Fibroblast of villous mesenchyme (primary cell): ENCODE data around the gene SLC4A7. TPM values are rescaled to one million over a fixed set of nuclear protein-coding genes. Genes with fewer than 3 reads are reported as not detected.
A peak's percentile ranks its signal among the peaks of the same experiment; 100 is the strongest.

ENCODE experiments used
- DNase-seq: peaks from one replicate; pipeline ENCODE4 v3.0.0-alpha.2; 2010; ENCODE audit warnings: low read depth
- H3K4me3 ChIP-seq: 2 replicates; pipeline ENCODE4 v1.5.1; 2011; ENCODE audit warnings: low read depth, mild to moderate bottlenecking, low read length
- total RNA-seq: library from RNA; depleted of rRNA; stranded (reverse); fragments of >200 nt; gene quantifications from 2 replicates; pipeline ENCODE4 v1.2.3, GENCODE V29; 2012
- TF ChIP-seq, protein P1 (sequence below): IDR thresholded peaks from 2 replicates; pipeline ENCODE4 v1.5.1; 2012; ENCODE audit warnings: low read depth, mild to moderate bottlenecking, low read length; ENCODE audit not compliant: insufficient read depth

SLC4A7 gene
- total RNA-seq, 1 donor, result 78.2 TPM

GRCh38 chr3:27385504-27385903 lies 98.7 kb downstream of the SLC4A7 start:
- no peak overlapping the region for H3K4me3 ChIP-seq

GRCh38 chr3:27384191-27384590 lies 100.0 kb downstream of the SLC4A7 start:
- no peak for DNase-seq
- TF ChIP-seq, protein P1, sequence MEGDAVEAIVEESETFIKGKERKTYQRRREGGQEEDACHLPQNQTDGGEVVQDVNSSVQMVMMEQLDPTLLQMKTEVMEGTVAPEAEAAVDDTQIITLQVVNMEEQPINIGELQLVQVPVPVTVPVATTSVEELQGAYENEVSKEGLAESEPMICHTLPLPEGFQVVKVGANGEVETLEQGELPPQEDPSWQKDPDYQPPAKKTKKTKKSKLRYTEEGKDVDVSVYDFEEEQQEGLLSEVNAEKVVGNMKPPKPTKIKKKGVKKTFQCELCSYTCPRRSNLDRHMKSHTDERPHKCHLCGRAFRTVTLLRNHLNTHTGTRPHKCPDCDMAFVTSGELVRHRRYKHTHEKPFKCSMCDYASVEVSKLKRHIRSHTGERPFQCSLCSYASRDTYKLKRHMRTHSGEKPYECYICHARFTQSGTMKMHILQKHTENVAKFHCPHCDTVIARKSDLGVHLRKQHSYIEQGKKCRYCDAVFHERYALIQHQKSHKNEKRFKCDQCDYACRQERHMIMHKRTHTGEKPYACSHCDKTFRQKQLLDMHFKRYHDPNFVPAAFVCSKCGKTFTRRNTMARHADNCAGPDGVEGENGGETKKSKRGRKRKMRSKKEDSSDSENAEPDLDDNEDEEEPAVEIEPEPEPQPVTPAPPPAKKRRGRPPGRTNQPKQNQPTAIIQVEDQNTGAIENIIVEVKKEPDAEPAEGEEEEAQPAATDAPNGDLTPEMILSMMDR, result no peak
- no peak overlapping the region for H3K4me3 ChIP-seq

More at GRCh38 chr3:27385504-27385903, 98.7 kb downstream of the SLC4A7 start:
- TF ChIP-seq, protein P1, result no peak
- DNase-seq, result no peak

GRCh38 chr3:27380433-27381357 lies 103.5 kb downstream of the SLC4A7 start:
- DNase-seq, result no peak
- H3K4me3 ChIP-seq, result no peak overlapping the region
- TF ChIP-seq, protein P1, result no peak

- H3K4me3 ChIP-seq, result no peak overlapping the region
- no peak for DNase-seq
These were observed 105.9 kb downstream of the SLC4A7 start for GRCh38 chr3:27378331-27378730.

DNA sequence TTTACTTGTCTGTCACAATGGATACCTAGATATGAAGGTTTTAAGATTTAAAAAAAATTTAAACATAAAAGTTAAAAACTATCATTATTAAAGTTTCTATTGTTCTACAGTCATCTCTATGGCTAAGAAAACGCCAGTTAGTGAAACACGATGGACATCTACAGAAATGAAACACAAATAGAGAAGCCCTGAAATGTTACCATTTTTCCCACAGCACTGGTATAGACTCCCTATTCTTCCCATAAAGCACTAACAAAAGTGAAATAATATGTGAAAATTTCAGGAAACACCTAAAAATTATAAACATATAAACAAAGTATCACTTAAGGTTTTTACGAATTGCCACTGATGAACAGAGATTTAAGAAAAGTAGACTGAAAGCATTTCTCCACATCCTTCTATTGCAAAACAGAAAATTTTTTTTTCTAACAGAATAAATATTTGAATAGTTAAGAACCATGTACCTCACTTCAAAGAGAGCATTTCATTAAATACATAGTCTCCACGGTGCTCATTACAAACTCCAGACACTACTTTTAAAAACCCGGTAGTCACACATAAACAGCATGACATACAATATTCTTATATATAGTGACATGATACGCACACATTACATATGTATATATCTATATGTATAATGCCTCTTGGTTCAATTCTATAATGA lies 107.9 kb downstream of the SLC4A7 start:
- TF ChIP-seq, protein P1, result no peak
- no peak for DNase-seq
- H3K4me3 ChIP-seq, result no peak overlapping the region

More at GRCh38 chr3:27378331-27378730, 105.9 kb downstream of the SLC4A7 start:
- TF ChIP-seq, protein P1, result no peak

DNA sequence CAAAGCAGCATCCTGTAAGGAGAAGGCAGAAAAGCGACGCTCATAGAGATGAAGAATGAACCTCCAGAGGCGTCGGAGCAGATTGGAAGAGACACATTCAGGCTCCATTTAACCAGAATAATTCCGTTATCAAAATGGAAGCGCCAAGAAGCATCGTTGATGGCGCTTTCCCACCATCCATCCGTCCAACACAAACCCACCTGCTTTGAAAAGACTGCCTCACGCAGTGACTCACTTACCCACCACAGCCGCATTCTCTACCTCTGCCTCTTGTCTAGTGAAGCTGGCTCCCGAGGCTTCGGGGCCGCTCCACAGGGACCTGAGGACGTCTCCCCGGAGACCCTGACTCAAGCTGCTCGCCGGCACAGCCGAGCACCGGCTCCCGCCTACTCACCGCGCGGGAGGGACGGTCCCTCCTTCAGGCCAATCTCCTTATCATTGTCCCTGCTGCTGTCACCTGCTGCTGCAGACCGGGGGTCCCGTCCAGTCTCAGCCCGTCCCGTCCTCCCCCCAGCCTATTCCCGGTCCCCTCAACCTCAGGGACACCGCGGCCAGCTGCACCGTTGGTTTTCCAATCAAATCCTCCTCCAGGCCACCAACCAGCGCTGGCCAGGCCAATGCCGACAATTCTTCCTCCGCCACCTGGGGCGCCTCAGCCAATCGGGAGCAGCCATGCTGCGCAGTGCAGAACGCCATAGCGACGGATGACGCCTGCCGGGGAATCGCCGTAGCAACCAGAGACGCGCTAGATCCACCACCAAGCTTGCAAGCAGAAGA lies 115.2 kb downstream of the SLC4A7 start, which contains the start of gene NEK10:
Gene NEK10, minus strand, starts transcription at position 553 of the 777 bp plus-strand sequence. CDS start 16,501 bp downstream, outside the sequence.
- peak; percentile 91 for DNase-seq
- peak within 1 kb of the TSS; percentile 75 for H3K4me3 ChIP-seq
- TF ChIP-seq, protein P1, result no peak
